HEK293 (cell line): ENCODE results near the gene SPANXD.

Source experiments
- CTCF ChIA-PET: fragments of 350-600 bp; formaldehyde crosslinking; extraction: SDS; loops from one replicate; lab custom pipeline; 2021; ENCODE audit warnings: antibody characterized with exemption; lab: Yijun Ruan, JAX
- POLR2A ChIA-PET: fragments of 300-600 bp; formaldehyde crosslinking; extraction: SDS; loops from one replicate; lab custom pipeline; 2020; ENCODE audit warnings: antibody characterized with exemption, inconsistent platforms; lab: Yijun Ruan, JAX
- H3K27ac ChIP-seq: fragments of 200-500 bp; sonication (Bioruptor generic); 2 replicates; pipeline ENCODE4 v1.5.1; 2014; ENCODE audit warnings: low read depth, low read length, control low read depth, inconsistent platforms; ENCODE audit errors: extremely low read depth
- H3K36me3 ChIP-seq, 2 experiments: fragments of 200-500 bp in 1 of 2; sonication (Bioruptor generic) in 1 of 2; 1 replicate in 1 of 2; 2 replicates in 1 of 2; pipeline ENCODE4 v1.5.1; 2014 to 2017; ENCODE audit warnings: inconsistent platforms in 2 of 2, low read length in 2 of 2; ENCODE audit not compliant: control insufficient read depth in 2 of 2, insufficient read depth in 1 of 2
- H3K4me1 ChIP-seq: fragments of 200-500 bp; sonication (Bioruptor generic); 2 replicates; pipeline ENCODE4 v1.5.1; 2014; ENCODE audit warnings: mild to moderate bottlenecking, low read length, inconsistent platforms; ENCODE audit not compliant: control insufficient read depth, insufficient read depth
- H3K4me3 ChIP-seq: 2 replicates; pipeline ENCODE4 v1.5.1; 2011; ENCODE audit warnings: low read depth, mild to moderate bottlenecking, control low read depth, low read length, moderate library complexity
- H3K9me3 ChIP-seq: fragments of 200-500 bp; sonication (Bioruptor generic); 2 replicates; pipeline ENCODE4 v1.5.1; 2014; ENCODE audit warnings: low read depth, low read length, inconsistent platforms; ENCODE audit not compliant: control insufficient read depth, insufficient read depth
- KLF9 ChIP-seq: fragments of 450-650 bp; formaldehyde crosslinking; IDR thresholded peaks from 2 replicates; pipeline ENCODE4 v1.5.1; 2016; ENCODE audit warnings: missing biosample characterization, missing genetic modification characterization, low read depth
- YY2 ChIP-seq: fragments of 450-650 bp; formaldehyde crosslinking; IDR thresholded peaks from 2 replicates; pipeline ENCODE4 v1.5.1; 2016; ENCODE audit warnings: missing biosample characterization, missing genetic modification characterization
- ZIC2 ChIP-seq: fragments of 450-650 bp; formaldehyde crosslinking; IDR thresholded peaks from 2 replicates; pipeline ENCODE4 v1.5.1; 2016; ENCODE audit warnings: missing biosample characterization, missing genetic modification characterization
- ZNF157 ChIP-seq: fragments of 450-650 bp; formaldehyde crosslinking; IDR thresholded peaks from 2 replicates; pipeline ENCODE4 v1.5.1; 2016; ENCODE audit warnings: missing biosample characterization, missing genetic modification characterization
- ZNF174 ChIP-seq: fragments of 450-650 bp; formaldehyde crosslinking; IDR thresholded peaks from 2 replicates; pipeline ENCODE4 v1.5.0; 2017; ENCODE audit warnings: missing biosample characterization, mild to moderate bottlenecking, missing genetic modification characterization
- ZNF202 ChIP-seq: fragments of 450-650 bp; formaldehyde crosslinking; IDR thresholded peaks from 2 replicates; pipeline ENCODE4 v1.5.1; 2016; ENCODE audit warnings: missing biosample characterization, missing genetic modification characterization, borderline replicate concordance
- ZNF529 ChIP-seq: fragments of 450-650 bp; formaldehyde crosslinking; IDR thresholded peaks from 2 replicates; pipeline ENCODE4 v1.5.1; 2017; ENCODE audit warnings: missing genetic modification characterization, missing biosample characterization; ENCODE audit not compliant: insufficient replicate concordance
- ZNF621 ChIP-seq: fragments of 450-650 bp; formaldehyde crosslinking; IDR thresholded peaks from 2 replicates; pipeline ENCODE4 v1.5.1; 2017; ENCODE audit warnings: missing biosample characterization, missing genetic modification characterization
- ZNF658 ChIP-seq: fragments of 450-650 bp; formaldehyde crosslinking; IDR thresholded peaks from 2 replicates; pipeline ENCODE4; 2016; ENCODE audit warnings: missing biosample characterization, missing genetic modification characterization
- TF ChIP-seq, protein P1 (sequence below): fragments of 450-650 bp; formaldehyde crosslinking; IDR thresholded peaks from 2 replicates; pipeline ENCODE4 v1.5.1; 2016; ENCODE audit warnings: missing biosample characterization, missing genetic modification characterization, borderline replicate concordance
- TF ChIP-seq, protein P2 (sequence below): fragments of 450-650 bp; formaldehyde crosslinking; IDR thresholded peaks from 2 replicates; pipeline ENCODE4 v1.5.1; 2017; ENCODE audit warnings: missing biosample characterization, missing genetic modification characterization

SPANXD gene

DNA sequence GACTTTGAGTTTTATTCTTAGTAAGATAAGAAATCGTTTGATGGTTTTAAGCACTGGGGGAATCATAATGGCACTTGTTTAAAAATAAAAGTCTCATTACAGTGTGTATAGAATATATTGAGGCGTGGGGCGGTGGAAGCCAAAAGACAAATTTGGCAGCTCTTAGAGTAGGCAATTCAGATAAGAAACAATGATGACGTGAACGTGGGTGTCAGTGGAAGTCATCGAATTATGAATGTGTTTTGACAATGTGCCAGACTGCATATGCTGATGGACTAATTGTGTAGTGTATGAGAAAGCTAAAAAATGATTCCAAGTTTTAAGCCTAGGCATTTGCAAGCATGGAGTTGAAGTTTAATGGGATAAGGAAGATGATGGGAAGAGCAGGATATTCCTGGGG lies 35.8 kb downstream of the SPANXD start:
- no peaks in the 10 kb centered on the region for H3K4me1 ChIP-seq
- no peak overlapping the region for H3K27ac ChIP-seq
- H3K36me3 ChIP-seq = no peaks in the 10 kb centered on the region
- H3K4me3 ChIP-seq = no peak overlapping the region
- TF ChIP-seq ZNF658 (tag by site-specific recombination) = no peak
- TF ChIP-seq, protein P1, sequence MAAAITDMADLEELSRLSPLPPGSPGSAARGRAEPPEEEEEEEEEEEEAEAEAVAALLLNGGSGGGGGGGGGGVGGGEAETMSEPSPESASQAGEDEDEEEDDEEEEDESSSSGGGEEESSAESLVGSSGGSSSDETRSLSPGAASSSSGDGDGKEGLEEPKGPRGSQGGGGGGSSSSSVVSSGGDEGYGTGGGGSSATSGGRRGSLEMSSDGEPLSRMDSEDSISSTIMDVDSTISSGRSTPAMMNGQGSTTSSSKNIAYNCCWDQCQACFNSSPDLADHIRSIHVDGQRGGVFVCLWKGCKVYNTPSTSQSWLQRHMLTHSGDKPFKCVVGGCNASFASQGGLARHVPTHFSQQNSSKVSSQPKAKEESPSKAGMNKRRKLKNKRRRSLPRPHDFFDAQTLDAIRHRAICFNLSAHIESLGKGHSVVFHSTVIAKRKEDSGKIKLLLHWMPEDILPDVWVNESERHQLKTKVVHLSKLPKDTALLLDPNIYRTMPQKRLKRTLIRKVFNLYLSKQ = no peak
- TF ChIP-seq, protein P2, sequence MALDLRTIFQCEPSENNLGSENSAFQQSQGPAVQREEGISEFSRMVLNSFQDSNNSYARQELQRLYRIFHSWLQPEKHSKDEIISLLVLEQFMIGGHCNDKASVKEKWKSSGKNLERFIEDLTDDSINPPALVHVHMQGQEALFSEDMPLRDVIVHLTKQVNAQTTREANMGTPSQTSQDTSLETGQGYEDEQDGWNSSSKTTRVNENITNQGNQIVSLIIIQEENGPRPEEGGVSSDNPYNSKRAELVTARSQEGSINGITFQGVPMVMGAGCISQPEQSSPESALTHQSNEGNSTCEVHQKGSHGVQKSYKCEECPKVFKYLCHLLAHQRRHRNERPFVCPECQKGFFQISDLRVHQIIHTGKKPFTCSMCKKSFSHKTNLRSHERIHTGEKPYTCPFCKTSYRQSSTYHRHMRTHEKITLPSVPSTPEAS (tag by site-specific recombination) = no peak
- TF ChIP-seq ZNF621 = no peak
- TF ChIP-seq ZNF202 (tag by site-specific recombination) = no peak
- TF ChIP-seq YY2 (tag by site-specific recombination) = no peak
- no peak for TF ChIP-seq ZNF157 (tag by site-specific recombination)
- ChIA-PET CTCF (no interaction called here), POLR2A (no interaction called here)
- no peaks in the 10 kb centered on the region; the same call in 1 of the 2 replicates for H3K9me3 ChIP-seq

DNA sequence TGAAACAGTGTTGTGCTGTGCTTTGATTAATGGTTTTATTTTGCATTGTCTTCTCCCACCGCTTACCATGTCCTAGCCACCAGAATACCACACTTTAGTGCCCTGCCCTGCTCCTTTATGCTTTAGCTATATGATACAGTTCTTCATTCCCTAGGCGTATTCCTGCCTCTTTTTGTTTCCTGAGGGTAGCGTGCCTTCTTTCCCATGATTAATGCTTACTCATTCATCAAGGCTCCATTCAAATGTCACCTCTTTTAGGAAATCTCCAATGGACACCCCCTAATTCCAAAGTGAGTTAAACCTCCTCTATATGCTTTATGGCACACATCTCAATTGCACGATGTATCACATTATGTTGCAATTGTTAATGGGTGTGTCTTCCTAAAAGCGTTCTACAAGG lies 46.3 kb downstream of the SPANXD start:
- no peak overlapping the region for H3K4me3 ChIP-seq
- no peaks in the 10 kb centered on the region for H3K9me3 ChIP-seq
- CTCF ChIA-PET = no interaction called here
- no peak overlapping the region for H3K27ac ChIP-seq
- POLR2A ChIA-PET = no interaction called here
- no peaks in the 10 kb centered on the region for H3K36me3 ChIP-seq
- H3K4me1 ChIP-seq = no peaks in the 10 kb centered on the region
- TF ChIP-seq KLF9 (tag by site-specific recombination) (no peak), ZNF174 (tag by site-specific recombination) (no peak), ZIC2 (tag by site-specific recombination) (no peak), ZNF529 (tag by site-specific recombination) (no peak)
